Testis (tissue), 3 donors: ENCODE measurements around the gene NAGLU. TPM values are rescaled to one million over a fixed set of nuclear protein-coding genes. Genes with fewer than 3 reads are reported as not detected.
"Not testable (repeated sequence)": the region's sequence is repeated elsewhere in the genome, so short reads cannot be mapped to it uniquely, and the experiment has no call there.

Experiments used
- DNase-seq: peaks from one replicate; pipeline ENCODE4 v3.0.0-alpha.2; 2019
- H3K27ac ChIP-seq, 2 donors: fragments of 200-600 bp; sonication (generic); one replicate each; pipeline ENCODE4 v1.5.1; 2019
- H3K27me3 ChIP-seq: fragments of 200-600 bp; sonication (generic); one replicate; pipeline ENCODE4 v1.5.1; 2019
- H3K36me3 ChIP-seq: fragments of 200-600 bp; sonication (generic); one replicate; pipeline ENCODE4 v1.5.1; 2017; ENCODE audit warnings: low read depth; ENCODE audit errors: missing control alignments
- H3K4me1 ChIP-seq: fragments of 200-600 bp; sonication (generic); one replicate; pipeline ENCODE4 v1.5.1; 2019
- H3K4me3 ChIP-seq, 2 donors: fragments of 200-600 bp; sonication (generic); one replicate each; pipeline ENCODE4 v1.5.1; 2017 to 2019
- H3K9me3 ChIP-seq: fragments of 200-600 bp; sonication (generic); one replicate; pipeline ENCODE4 v1.5.1; 2017
- CTCF ChIP-seq, 3 experiments: fragments of 450-650 bp in 2 of 3; fragments of 200-600 bp in 1 of 3; sonication (generic) in 1 of 3; IDR thresholded peaks; one replicate each; pipeline ENCODE4 v1.5.1; 2016 to 2019; ENCODE audit warnings: antibody characterized with exemption in 3 of 3, mild to moderate bottlenecking in 2 of 3, moderate library complexity in 1 of 3
- POLR2A ChIP-seq: fragments of 450-650 bp; IDR thresholded peaks from one replicate; pipeline ENCODE4 v1.6.1; 2017; ENCODE audit warnings: antibody characterized with exemption, mild to moderate bottlenecking, moderate library complexity
- WGBS, 2 donors: methylation state at CpG; one replicate each; pipeline ENCODE4 v1.1.5; 2018; 5-methylcytosine and 5-hydroxymethylcytosine counted together
- intact Hi-C: fragments of 100-400 bp; cut with DNase I; formaldehyde crosslinking; loops from one replicate; pipeline ENCODE4 v1.15.1; 2023; ENCODE audit warnings: low total_unique reads
- polyA plus RNA-seq: library from polyadenylated mRNA; stranded (reverse); fragments of 350-450 nt; fragmentation: Illumina TruSeq; extraction: RNeasy Lipid Tissue Mini Kit (QIAGEN cat#74804); gene quantifications from one replicate; pipeline ENCODE4 v1.2.3, GENCODE V29; 2014; ENCODE audit warnings: low read depth, low replicate concordance; ENCODE audit not compliant: insufficient read depth
- total RNA-seq, 2 donors: library from RNA; depleted of rRNA; stranded (reverse); fragments of >200 nt; gene quantifications; one replicate each; pipeline ENCODE4 v1.2.3, GENCODE V29; 2016

NAGLU gene
- total and polyA plus RNA-seq, 3 donors from 2014 or later: 18.9 to 40.6 (median 37.6) TPM

GRCh38 chr17:42536372-42537155, 523 bp downstream of the NAGLU start:
- intact Hi-C loops: no loop called here
- whole genome bisulfite sequencing, 2 donors: 0 to 1% methylated on average over 7 to 53 of the region's 65 CpGs
- DNase-seq: peak; percentile 84

GRCh38 chr17:42537156-42537805, 1.2 kb downstream of the NAGLU start:
- Histone ChIP-seq H3K9me3 (no peaks in the 10 kb centered on the region), H3K36me3 (no peaks in the 10 kb centered on the region), H3K4me1 (peaks cover 17% of the 10 kb centered on the region), H3K27ac (peak overlapping the region; percentile 33 to 97), H3K27me3 (no peaks in the 10 kb centered on the region), H3K4me3 (peak overlapping the region; percentile 71 to 83)
- WGBS, 2 donors: 61 to 69% methylated on average over 20 to 30 of the region's 31 CpGs
- no peak for DNase-seq
- TF ChIP-seq POLR2A (no peak), CTCF (IDR thresholded peaks at IDR 0.05) (no peak)
- intact Hi-C loops: no loop called here

More at GRCh38 chr17:42536372-42537155, 523 bp downstream of the NAGLU start:
- TF ChIP-seq CTCF (IDR thresholded peaks at IDR 0.05): no peak
- no peak for TF ChIP-seq POLR2A
- H3K4me1 ChIP-seq: peaks cover 19% of the 10 kb centered on the region
- no peaks in the 10 kb centered on the region for H3K27me3 ChIP-seq
- H3K4me3 ChIP-seq: peak overlapping the region; percentile 71 to 83
- no peaks in the 10 kb centered on the region for H3K9me3 ChIP-seq
- peak overlapping the region; percentile 33 to 97 for H3K27ac ChIP-seq
- H3K36me3 ChIP-seq: no peaks in the 10 kb centered on the region

GRCh38 chr17:42537826-42538451, 1.9 kb downstream of the NAGLU start:
- H3K4me1 ChIP-seq: peaks cover 17% of the 10 kb centered on the region
- no peaks in the 10 kb centered on the region for H3K9me3 ChIP-seq
- no peak overlapping the region for H3K27ac ChIP-seq
- intact Hi-C loops: no loop called here
- H3K36me3 ChIP-seq: no peaks in the 10 kb centered on the region
- H3K27me3 ChIP-seq: no peaks in the 10 kb centered on the region
- 81 to 84% methylated on average over 5 of the region's 5 CpGs for WGBS, 2 donors
- TF ChIP-seq CTCF (IDR thresholded peaks at IDR 0.05): no peak
- no peak for TF ChIP-seq POLR2A
- H3K4me3 ChIP-seq: no peak overlapping the region
- DNase-seq: no peak

GRCh38 chr17:42538482-42538881, 2.4 kb downstream of the NAGLU start:
- no peak overlapping the region for H3K4me3 ChIP-seq
- H3K27ac ChIP-seq: no peak overlapping the region
- 94% methylated on average over 7 to 14 of the region's 14 CpGs for WGBS, 2 donors
- DNase-seq: no peak
- intact Hi-C loops: no loop called here
- TF ChIP-seq POLR2A (no peak), CTCF (IDR thresholded peaks at IDR 0.05) (no peak)
- no peaks in the 10 kb centered on the region for H3K27me3 ChIP-seq
- no peaks in the 10 kb centered on the region for H3K9me3 ChIP-seq
- no peaks in the 10 kb centered on the region for H3K36me3 ChIP-seq
- peaks cover 17% of the 10 kb centered on the region for H3K4me1 ChIP-seq

- H3K4me3 ChIP-seq, H3K27me3 ChIP-seq, H3K36me3 ChIP-seq, H3K9me3 ChIP-seq, DNase-seq, intact Hi-C loops, H3K27ac ChIP-seq: not testable (repeated sequence)
- peaks cover 13% of the 10 kb centered on the region for H3K4me1 ChIP-seq
- WGBS, 2 donors: 84 to 87% methylated on average over 4 of the region's 4 CpGs
Observed at GRCh38 chr17:42540558-42540957, 4.5 kb downstream of the NAGLU start.
